SIG-M5 (cell line): ENCODE measurements around the gene TRIP12.
"Not testable (repeated sequence)": the region's sequence is repeated elsewhere in the genome, so short reads cannot be mapped to it uniquely, and the experiment has no call there.

Source experiments
- DNase-seq: peaks from one replicate; lab custom pipeline; 2025; lab: John Stamatoyannopoulos, UW

TRIP12 gene

GRCh38 chr2:229921892-229922448 is at the start of gene TRIP12:
Gene TRIP12, minus strand, starts transcription at chr2:229922009. Its CDS starts 41,930 bp downstream, at chr2:229880079.
- DNase-seq = peak; percentile 76

GRCh38 chr2:229971298-229971790 is 49.5 kb upstream of the TRIP12 start:
- no peak for DNase-seq

GRCh38 chr2:229970406-229970805 is 48.6 kb upstream of the TRIP12 start:
- no peak for DNase-seq

GRCh38 chr2:229969921-229970320 is 48.1 kb upstream of the TRIP12 start:
- DNase-seq = no peak

- DNase-seq = not testable (repeated sequence)
These were observed 41.8 kb upstream of the TRIP12 start for GRCh38 chr2:229963596-229963995.

- no peak for DNase-seq
These were observed 34.7 kb upstream of the TRIP12 start for GRCh38 chr2:229956491-229956890.

- no peak for DNase-seq
These were observed 33.9 kb upstream of the TRIP12 start for GRCh38 chr2:229955663-229956062.

GRCh38 chr2:229952256-229952835 is 30.5 kb upstream of the TRIP12 start:
- no peak for DNase-seq

- no peak for DNase-seq
These were observed 25.7 kb upstream of the TRIP12 start for GRCh38 chr2:229947544-229947943.

- DNase-seq = no peak
These were observed 24.2 kb upstream of the TRIP12 start for GRCh38 chr2:229945975-229946374.

- no peak for DNase-seq
These were observed 22.1 kb upstream of the TRIP12 start for GRCh38 chr2:229943770-229944449.

- no peak for DNase-seq
These were observed 21.4 kb upstream of the TRIP12 start for GRCh38 chr2:229943171-229943570.

- no peak for DNase-seq
These were observed 20.9 kb upstream of the TRIP12 start for GRCh38 chr2:229942671-229943070.

- DNase-seq = no peak
These were observed 15.7 kb upstream of the TRIP12 start for GRCh38 chr2:229937537-229937936.

GRCh38 chr2:229931241-229931640 is 9.4 kb upstream of the TRIP12 start:
- no peak for DNase-seq

GRCh38 chr2:229930656-229931055 is 8.8 kb upstream of the TRIP12 start:
- DNase-seq = no peak

- DNase-seq = no peak
These were observed 6.1 kb upstream of the TRIP12 start for GRCh38 chr2:229927817-229928321.

GRCh38 chr2:229925201-229925600 is 3.4 kb upstream of the TRIP12 start:
- no peak for DNase-seq

- DNase-seq = not testable (repeated sequence)
These were observed 2.7 kb upstream of the TRIP12 start for GRCh38 chr2:229924541-229924940.

- no peak for DNase-seq
These were observed 909 bp upstream of the TRIP12 start, which contains the start of gene FBXO36 for GRCh38 chr2:229922449-229923386. Gene FBXO36, plus strand, starts transcription at chr2:229922503. Its CDS starts 11 bp downstream, at chr2:229922514.

- no peak for DNase-seq
These were observed 513 bp downstream of the TRIP12 start for GRCh38 chr2:229921101-229921891.
